Skeletal muscle tissue (tissue), 4 donors: ENCODE results near the gene ABI2. TPM values are rescaled to one million over a fixed set of nuclear protein-coding genes. Genes with fewer than 3 reads are reported as not detected.
"Not testable (repeated sequence)": the region's sequence is repeated elsewhere in the genome, so short reads cannot be mapped to it uniquely, and the experiment has no call there.

ENCODE experiments used
- H3K27ac ChIP-seq: one replicate; pipeline ENCODE4 v1.7.0; 2013; ENCODE audit warnings: mild to moderate bottlenecking, low read depth, low read length, inconsistent platforms
- H3K27me3 ChIP-seq, 3 donors: one replicate each; pipeline ENCODE4 v1.7.0; 2013; ENCODE audit warnings: low read length in 3 of 3; ENCODE audit not compliant: control insufficient read depth in 3 of 3, insufficient read depth in 3 of 3
- H3K36me3 ChIP-seq, 3 donors: one replicate each; pipeline ENCODE4 v1.7.0; 2013; ENCODE audit warnings: low read length in 3 of 3; ENCODE audit not compliant: control insufficient read depth in 3 of 3, insufficient read depth in 3 of 3
- H3K4me1 ChIP-seq, 3 donors: one replicate each; pipeline ENCODE4 v1.7.0; 2013; ENCODE audit warnings: low read length in 3 of 3, mild to moderate bottlenecking in 3 of 3; ENCODE audit not compliant: control insufficient read depth in 3 of 3, insufficient read depth in 3 of 3
- H3K4me3 ChIP-seq, 3 donors: one replicate each; pipeline ENCODE4 v1.7.0; 2013; ENCODE audit warnings: low read length in 3 of 3
- H3K9ac ChIP-seq, 3 donors: one replicate each; pipeline ENCODE4 v1.7.0; 2013; ENCODE audit warnings: low read length in 3 of 3, mild to moderate bottlenecking in 3 of 3, moderate library complexity in 2 of 3, low read depth in 1 of 3
- H3K9me3 ChIP-seq, 3 donors: one replicate each; pipeline ENCODE4 v1.7.0; 2013; ENCODE audit warnings: low read length in 3 of 3; ENCODE audit not compliant: control insufficient read depth in 3 of 3
- total RNA-seq: library from RNA; depleted of rRNA; stranded (reverse); fragments of >200 nt; gene quantifications from one replicate; pipeline ENCODE4 v1.2.3, GENCODE V29; 2014
- donor health status: Osteomylitis.

The ABI2 gene
- total RNA-seq, 1 donor from 2014 or later: 16.2 TPM

DNA sequence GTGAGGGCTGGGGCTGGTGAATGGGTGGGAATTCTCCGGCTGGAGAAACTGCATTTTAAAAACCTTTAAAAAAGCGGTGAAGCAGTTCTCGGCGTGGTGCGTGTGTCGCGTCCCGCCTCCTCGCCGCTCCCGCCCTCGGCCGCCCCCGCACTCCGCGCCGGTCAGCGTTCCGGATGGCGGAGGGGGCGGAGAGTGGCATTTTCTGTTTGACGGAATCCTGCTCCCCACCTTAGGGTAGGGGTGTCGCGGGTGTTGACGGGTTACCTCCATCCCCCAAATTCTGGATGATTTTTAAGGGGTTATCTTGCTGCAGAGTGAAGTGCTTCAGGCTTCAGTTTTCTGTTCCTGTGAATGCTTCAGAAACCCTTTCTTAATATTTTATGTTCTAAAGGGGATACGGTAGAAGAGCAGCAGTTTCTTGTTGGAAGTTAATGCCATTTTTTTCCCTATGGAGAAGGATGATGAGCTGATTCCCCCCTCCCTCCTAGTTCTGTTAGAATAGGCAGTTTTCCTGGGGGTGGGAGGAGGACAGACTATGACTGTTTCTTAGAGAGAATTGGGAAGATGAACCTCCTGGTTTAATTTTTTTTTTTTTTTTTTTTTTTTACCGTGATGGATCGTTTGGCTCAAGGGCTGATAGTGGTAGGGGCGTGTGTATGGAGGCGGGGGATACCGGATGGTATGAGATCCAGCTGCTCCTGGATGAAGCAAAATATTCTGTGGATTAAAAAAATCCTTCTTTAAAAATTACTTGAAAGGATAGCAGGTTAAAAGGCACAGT lies 756 bp downstream of the ABI2 start:
- Histone ChIP-seq H3K4me3 (peak overlapping the region; percentile 75 to 85 (median 82)), H3K9me3 (no peaks in the 10 kb centered on the region), H3K27me3 (no peaks in the 10 kb centered on the region), H3K9ac (peak overlapping the region; percentile 69 to 77 (median 77)), H3K27ac (peak overlapping the region; percentile 65), H3K4me1 (peaks cover 4 to 12% (median 6%) of the 10 kb centered on the region in 3 donors), H3K36me3 (no peaks in the 10 kb centered on the region)

DNA sequence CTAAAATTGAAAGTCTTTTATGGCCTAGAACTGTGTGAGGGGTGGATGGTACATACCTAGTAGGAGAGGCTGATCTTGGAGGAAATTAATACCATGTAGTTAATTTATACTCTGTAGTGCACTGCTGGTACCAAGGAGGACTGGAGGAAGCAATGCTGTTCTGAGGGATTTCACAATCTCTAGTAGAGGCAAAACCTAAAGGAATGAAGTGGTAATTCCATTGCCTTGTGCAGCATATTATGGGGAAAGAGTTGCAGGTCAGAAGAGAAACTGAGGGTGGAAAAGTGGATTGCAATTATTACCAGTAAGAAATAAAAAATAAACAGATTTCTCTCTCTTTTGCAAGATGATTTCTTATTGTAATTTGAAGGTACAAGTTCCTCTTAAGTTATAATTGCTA lies 2.2 kb downstream of the ABI2 start:
- H3K4me1 ChIP-seq: peaks cover 4 to 12% (median 6%) of the 10 kb centered on the region in 3 donors
- no peak overlapping the region for H3K27ac ChIP-seq

DNA sequence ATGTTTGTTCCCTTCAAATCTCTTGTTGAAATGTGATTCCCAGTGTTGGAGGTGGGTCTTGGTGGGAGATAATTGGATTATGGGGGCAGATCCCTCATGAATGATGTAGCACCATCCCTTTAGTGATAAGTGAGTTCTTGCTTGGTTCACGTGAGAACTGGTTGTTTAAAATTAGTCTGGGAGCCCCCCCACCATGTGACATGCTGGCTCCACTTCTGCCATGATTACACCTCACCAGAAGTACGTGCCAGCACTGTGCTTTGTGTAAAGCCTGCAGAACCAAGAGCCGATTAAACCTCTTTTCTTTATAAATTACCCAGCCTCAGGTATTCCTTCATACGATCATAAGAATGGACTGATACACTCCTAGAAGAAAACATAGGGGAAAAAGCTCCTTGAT lies 10.1 kb downstream of the ABI2 start:
- Histone ChIP-seq H3K4me1 (no peaks in the 10 kb centered on the region), H3K36me3 (no peaks in the 10 kb centered on the region), H3K27ac (no peak overlapping the region), H3K9me3 (no peaks in the 10 kb centered on the region), H3K9ac (no peak overlapping the region), H3K4me3 (no peak overlapping the region), H3K27me3 (no peaks in the 10 kb centered on the region)

More for the DNA sequence above, 2.2 kb downstream of the ABI2 start:
- H3K4me3 ChIP-seq: no peak overlapping the region
- H3K36me3 ChIP-seq: no peaks in the 10 kb centered on the region
- no peaks in the 10 kb centered on the region for H3K9me3 ChIP-seq
- no peak overlapping the region for H3K9ac ChIP-seq
- H3K27me3 ChIP-seq: no peaks in the 10 kb centered on the region

- no peaks in the 10 kb centered on the region for H3K36me3 ChIP-seq
- H3K9me3 ChIP-seq: no peaks in the 10 kb centered on the region
- no peak overlapping the region for H3K9ac ChIP-seq
- no peaks in the 10 kb centered on the region for H3K27me3 ChIP-seq
- no peaks in the 10 kb centered on the region for H3K4me1 ChIP-seq
- H3K27ac ChIP-seq: no peak overlapping the region
- H3K4me3 ChIP-seq: no peak overlapping the region
Measured at GRCh38 chr2:203340791-203341487, 12.7 kb downstream of the ABI2 start.

- Histone ChIP-seq H3K27me3 (no peaks in the 10 kb centered on the region), H3K4me1 (no peaks in the 10 kb centered on the region), H3K36me3 (no peaks in the 10 kb centered on the region), H3K4me3 (no peak overlapping the region), H3K9me3 (no peaks in the 10 kb centered on the region), H3K9ac (no peak overlapping the region), H3K27ac (no peak overlapping the region)
Measured at GRCh38 chr2:203341741-203342310, 13.6 kb downstream of the ABI2 start.

GRCh38 chr2:203342374-203342773 lies 14.2 kb downstream of the ABI2 start:
- not testable (repeated sequence) for H3K27ac ChIP-seq, H3K4me3 ChIP-seq, H3K27me3 ChIP-seq, H3K36me3 ChIP-seq, H3K4me1 ChIP-seq, H3K9me3 ChIP-seq, H3K9ac ChIP-seq

GRCh38 chr2:203344667-203345066 lies 16.5 kb downstream of the ABI2 start:
- H3K27ac ChIP-seq: no peak overlapping the region
- H3K9me3 ChIP-seq: no peaks in the 10 kb centered on the region
- no peaks in the 10 kb centered on the region for H3K36me3 ChIP-seq
- H3K4me1 ChIP-seq: no peaks in the 10 kb centered on the region
- H3K9ac ChIP-seq: no peak overlapping the region
- H3K4me3 ChIP-seq: no peak overlapping the region
- H3K27me3 ChIP-seq: no peaks in the 10 kb centered on the region

DNA sequence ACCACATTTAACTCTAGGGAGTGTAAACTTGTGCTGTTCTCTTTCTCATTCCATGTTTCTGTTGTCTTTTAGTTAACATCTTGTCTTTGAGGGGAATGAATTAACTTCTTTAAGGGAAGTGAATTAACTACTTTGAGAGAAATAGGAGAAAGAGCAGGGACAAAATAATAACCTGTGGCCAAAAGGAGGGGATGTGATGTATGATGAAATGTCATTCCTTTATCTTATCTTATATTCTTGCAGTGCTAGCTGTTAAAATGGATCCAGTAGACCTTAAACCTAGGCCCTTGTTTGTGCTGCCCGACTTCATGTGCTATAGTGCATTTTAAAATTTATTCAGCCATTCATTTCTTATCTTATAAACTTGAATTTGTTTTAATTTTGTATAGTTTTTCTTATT lies 18.4 kb downstream of the ABI2 start:
- Histone ChIP-seq H3K27ac (no peak overlapping the region), H3K4me1 (no peaks in the 10 kb centered on the region), H3K27me3 (no peaks in the 10 kb centered on the region), H3K4me3 (no peak overlapping the region), H3K9me3 (no peaks in the 10 kb centered on the region), H3K36me3 (no peaks in the 10 kb centered on the region), H3K9ac (no peak overlapping the region)

DNA sequence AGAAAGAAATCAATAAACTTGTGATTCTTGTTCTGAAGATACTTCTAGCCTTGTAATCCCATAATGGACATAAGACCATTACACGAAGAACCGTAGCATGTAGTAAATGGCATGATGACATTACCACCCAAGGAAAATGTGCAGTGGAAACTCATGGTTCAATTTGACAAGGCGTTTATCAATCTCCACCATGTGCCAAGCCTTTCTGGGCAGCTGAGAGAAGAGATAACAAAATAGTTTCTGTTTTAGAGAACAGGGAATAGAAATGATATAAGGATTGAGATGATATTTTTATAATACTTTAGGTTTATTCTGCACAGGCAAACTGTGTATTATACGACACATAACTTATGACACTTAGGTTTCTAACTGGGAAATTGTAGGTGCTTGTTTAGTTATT lies 19.2 kb downstream of the ABI2 start:
- Histone ChIP-seq H3K27me3 (no peaks in the 10 kb centered on the region), H3K9ac (no peak overlapping the region), H3K4me3 (no peak overlapping the region), H3K27ac (no peak overlapping the region), H3K36me3 (no peaks in the 10 kb centered on the region), H3K9me3 (no peaks in the 10 kb centered on the region), H3K4me1 (no peaks in the 10 kb centered on the region)

GRCh38 chr2:203352604-203353255 lies 24.5 kb downstream of the ABI2 start:
- Histone ChIP-seq H3K4me1 (no peaks in the 10 kb centered on the region), H3K9me3 (no peaks in the 10 kb centered on the region), H3K4me3 (no peak overlapping the region), H3K9ac (no peak overlapping the region), H3K36me3 (no peaks in the 10 kb centered on the region), H3K27ac (no peak overlapping the region), H3K27me3 (no peaks in the 10 kb centered on the region)
